GM21381 (cell line): ENCODE results near the gene QKI.
"Not testable (repeated sequence)": the region's sequence is repeated elsewhere in the genome, so short reads cannot be mapped to it uniquely, and the experiment has no call there.

ENCODE experiments used
- ATAC-seq: cut with Tn5 transposase; IDR thresholded peaks from one replicate; pipeline ENCODE4 v1.9.1; 2021; ENCODE audit warnings: mild to moderate bottlenecking, moderate library complexity; ENCODE audit not compliant: unreplicated experiment

QKI gene

DNA sequence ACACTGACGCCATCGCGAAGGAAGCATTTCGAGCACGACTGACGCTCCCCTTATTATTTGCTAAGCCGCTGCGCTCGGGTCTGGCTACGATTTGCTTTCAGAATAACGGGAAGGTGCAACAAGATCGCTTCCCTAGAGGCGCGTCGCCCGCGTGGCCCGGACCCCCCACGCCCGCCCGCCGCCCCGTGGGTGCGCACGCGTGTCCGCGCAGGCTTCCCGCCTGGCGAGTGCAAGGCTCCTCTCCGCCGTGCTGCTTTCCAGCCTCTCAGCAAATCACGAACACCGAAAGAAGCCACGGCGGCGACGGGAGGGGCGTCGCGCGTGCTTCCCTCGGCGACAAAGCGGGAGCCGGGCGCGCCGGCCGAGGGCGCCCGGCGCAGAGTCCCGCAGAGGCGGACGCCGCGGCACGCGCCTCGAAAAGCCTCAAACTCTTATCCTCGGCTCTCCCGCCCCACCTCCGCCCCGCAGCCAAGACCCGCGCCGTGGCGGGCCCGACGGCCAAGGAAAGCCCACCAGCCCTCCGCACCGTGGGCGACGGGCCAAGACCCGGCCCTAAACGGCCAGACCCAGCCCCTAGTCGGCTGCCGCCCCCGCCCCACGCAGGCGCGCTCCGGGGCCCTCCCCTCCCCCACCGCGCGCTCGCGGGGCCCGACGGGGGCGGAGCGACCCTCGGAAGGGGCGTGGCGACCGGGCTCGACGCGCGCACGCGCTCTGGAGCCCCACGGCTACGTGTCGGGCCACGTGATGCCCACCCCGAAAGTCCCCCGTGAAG lies 987 bp upstream of the QKI start:
- ATAC-seq = peak; percentile 43

DNA sequence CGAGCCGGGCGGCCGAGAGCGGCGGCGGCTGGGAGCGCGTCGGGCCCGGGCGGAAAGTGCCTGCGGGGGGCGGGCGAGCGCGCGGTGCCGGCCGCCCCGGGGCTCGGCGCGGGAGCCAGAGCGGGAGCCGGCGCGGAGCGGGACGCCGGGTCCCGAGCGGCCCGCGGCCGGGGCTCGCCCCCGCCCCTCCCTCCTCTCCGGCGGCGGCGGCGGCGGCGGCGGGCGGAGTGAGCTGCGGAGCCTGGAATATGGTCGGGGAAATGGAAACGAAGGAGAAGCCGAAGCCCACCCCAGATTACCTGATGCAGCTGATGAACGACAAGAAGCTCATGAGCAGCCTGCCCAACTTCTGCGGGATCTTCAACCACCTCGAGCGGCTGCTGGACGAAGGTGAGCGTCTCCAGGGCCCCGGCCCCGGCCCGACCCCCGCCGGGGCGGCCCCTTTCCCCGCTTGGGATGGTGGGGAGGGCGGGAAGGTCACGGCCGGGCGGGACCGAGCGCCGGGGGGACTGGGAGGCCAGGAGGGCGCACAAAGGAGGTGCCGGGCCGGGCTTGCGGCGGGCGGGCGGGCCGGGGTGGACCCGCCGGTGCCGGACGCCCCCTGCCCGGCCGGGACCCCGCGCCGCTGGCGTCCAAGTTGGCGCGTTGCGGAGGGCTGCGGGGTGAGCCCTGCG lies 565 bp downstream of the QKI start:
- ATAC-seq = no peak

DNA sequence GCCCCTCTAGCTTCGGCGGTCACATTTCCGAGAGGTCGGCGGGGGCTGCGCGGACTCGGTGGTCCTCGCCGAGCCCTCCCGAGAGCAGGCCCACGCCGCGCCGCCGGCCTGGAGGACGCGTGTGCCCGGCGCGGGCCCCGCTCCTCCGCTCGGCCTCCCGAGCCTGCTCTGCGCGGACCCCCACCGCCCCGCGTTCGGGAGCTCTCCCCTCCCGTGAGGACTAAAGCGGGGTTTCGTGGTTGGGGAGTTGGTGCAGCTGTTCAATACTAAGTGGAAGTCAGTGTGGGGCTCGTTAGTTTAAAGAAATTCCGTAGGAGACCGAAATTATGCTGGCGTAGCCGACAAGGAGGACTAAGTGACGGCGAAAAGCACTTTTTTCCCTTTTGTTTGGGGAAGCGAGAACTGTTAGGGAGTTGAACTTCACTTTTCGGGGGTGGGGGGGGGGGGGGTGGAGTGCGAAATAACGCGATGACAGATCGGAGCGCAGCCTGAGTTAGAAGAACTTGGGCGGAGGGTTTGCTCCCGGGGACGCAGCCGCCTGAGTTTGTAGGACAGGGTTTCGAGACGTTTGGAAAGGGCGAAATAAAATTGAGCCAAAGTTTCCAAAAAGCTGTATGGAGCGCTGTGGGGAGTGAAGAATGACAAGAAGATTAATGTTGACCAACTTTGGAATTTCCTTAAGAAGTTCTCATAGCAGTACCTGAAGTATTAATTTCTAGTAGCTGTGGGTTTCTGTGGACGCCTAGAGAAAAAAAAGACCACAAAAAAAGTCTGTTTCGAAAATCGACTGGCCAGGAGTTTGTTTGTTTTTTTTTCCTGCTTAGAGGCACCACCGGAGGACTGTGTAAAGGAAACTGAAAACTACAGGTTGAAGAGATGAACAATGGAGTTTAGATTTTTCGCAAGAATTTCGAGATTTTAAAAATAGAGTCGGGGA lies 1.4 kb downstream of the QKI start:
- ATAC-seq = no peak

DNA sequence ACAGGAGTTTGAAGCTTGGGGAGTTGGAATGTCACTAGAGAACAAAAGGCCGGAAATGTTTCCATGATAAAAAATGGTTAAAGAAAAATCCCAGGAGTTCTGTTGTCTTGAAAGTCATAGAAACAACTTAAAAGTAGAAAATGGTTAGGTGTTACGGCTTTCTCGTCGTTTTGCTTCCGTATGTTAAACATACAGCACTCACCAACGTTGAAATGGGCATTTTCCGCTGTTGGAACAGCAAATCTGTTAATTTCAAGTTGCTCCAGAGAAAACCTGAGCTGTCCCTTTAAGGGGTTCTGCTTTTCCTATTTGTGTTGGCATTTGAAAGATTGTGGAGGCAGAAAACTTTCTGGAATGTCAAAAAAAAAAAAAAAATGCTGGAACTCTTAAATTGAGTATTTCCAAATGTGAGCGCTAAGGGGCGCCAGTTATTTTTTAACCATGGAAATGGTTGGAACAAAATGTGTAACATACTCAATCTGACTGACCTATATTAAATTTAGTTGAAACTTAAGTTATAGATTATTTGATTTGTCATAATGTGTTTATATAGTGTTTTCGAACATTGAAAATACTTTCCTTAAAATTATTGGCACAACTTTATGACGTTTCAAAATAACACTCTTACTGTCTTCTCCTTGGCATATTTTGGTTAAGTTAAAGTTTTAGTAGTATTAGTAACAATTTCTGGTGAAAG lies 2.2 kb downstream of the QKI start:
- no peak for ATAC-seq

DNA sequence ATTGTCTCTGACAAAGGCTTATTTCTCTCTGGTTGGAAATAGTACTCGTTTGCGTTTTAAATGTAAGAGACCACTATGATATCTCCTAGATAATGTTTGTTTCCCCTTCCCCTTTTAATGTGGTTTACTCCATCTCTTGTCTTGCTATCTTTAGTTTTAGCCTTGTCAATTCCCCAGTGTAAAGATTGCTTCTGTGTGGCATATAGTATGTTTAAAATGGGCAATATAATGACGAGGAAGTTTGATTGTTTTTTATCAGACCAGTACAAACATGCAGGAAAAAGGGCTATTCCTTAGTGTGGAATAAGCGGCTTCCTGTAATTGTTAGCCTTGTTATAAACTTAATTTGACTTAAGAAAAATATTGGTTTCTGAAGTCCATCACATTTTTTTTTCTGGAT lies 3.1 kb downstream of the QKI start:
- no peak for ATAC-seq

DNA sequence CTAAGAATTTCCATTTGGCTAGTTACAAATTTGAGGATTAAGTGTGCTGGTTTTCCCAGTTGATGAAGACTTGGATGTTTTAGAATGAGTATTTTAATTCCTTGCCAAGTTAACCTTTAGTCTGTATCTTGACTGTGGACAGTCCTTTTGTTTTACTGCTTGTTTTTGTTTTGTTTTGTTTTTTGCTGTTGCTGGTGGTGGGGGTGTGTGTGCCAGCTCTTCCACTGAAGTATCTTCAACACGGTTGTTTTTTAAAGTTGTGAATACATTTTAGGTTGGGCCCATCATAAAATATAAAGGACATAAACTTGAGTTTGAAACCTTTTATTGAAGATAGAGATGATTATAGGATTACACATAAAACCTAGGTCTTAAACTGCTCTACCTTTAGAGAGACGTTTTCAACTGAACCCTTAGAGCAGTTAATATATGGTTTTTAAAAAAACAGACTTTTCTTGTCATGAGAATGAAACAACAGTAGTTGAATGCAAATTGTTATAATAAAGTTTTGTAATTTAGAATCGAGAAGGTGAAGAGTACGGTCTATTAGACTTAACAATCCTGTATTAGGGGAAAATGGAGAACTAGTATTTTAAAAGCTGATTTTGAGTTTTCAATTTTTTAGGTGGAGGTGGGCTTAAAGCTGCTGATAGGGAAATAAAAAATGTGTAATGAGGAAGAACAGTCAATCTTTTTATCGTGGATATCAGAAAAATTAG lies 4.0 kb downstream of the QKI start:
- no peak for ATAC-seq

DNA sequence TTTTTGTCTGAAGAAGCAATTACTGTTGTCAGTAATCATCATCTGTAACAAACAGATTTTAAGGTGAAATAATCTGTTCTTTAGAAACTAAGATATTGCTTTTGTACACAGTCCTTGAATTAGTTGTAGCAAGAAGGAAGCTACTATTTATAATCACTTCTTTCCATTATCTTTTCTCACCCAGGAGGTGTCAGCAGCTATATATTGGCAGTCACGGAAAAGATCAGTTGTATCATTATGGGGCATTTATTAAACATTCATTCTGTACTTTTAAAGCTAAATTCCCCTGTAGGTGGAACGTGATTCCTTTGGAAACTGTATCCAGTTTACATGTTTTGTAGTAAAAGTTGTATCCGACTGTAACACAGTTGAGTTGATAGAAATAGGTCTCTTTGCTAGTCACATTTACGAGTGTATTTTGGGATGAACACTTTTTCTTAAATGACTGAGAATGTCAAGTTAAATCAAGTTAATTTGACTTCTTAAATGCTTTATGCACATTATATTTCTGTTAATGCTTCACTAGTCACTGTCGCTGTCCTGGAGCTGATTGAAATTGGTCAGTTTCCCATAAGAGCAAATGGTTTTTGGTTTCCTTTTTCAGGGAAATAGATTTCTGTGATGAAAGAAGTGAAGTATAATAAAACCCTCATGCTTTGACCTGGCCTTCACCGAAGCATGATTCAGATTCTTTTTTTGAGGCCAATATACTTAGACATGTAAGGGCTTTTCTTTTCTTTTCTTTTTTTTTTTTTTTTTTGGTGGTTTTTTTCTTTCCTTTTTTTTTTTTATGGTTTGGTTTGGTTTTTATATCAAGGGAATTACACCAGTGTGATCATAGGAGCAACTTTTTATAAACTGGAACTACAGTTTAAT lies 5.1 kb downstream of the QKI start:
- no peak for ATAC-seq

DNA sequence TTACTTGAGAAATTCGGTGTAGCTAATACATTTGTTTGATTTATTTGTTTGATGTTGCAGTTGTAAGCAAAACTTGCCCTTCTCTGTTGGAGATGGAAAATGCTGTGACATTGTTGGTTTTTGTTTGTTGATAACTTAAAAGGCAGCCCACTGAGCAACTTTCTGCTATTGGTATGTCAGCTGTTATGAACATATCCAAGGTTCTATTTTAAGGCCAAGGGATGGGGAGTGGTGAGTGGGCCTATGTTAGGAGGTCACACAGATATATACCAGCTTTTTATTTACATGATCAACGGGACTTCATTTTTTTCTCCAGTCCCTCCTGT lies 5.7 kb downstream of the QKI start:
- no peak for ATAC-seq

DNA sequence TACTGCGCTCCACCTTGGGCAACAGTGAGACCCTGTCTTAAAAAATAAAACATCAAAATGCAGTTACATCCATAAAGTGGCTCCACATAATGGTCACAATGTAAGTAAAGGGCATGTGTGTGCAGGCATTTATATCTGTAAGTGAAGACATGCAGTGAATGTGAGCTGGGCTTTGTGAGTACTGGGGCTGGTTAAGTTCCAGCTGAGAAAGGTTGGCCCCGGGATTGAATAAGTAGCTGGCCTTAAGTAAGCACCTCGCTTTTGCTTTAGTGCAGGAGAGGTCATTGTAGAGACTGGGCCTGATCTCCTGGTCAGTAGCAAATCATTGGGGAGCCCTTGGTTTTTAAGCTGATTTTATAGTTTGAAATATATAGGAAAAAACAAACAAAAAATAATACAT lies 8.0 kb downstream of the QKI start:
- ATAC-seq = no peak

DNA sequence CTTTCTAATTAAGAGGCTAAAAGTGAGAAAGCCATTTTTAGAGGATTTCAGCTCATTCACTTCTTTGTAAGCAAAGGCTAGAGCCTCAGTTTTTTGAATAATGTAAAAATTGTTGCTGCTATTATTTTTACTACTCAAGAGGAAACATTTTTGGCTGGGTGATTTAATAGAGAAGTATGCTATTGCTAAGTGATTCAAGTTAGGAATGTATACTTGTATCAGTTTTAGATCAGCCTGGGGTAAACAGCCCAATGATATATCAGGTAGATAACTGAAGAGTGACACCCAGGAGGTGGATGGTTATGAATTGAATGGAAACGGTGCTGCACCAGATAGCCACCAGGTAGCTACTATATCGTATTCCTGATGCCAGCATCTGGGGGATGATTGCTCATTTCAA lies 9.2 kb downstream of the QKI start:
- no peak for ATAC-seq

DNA sequence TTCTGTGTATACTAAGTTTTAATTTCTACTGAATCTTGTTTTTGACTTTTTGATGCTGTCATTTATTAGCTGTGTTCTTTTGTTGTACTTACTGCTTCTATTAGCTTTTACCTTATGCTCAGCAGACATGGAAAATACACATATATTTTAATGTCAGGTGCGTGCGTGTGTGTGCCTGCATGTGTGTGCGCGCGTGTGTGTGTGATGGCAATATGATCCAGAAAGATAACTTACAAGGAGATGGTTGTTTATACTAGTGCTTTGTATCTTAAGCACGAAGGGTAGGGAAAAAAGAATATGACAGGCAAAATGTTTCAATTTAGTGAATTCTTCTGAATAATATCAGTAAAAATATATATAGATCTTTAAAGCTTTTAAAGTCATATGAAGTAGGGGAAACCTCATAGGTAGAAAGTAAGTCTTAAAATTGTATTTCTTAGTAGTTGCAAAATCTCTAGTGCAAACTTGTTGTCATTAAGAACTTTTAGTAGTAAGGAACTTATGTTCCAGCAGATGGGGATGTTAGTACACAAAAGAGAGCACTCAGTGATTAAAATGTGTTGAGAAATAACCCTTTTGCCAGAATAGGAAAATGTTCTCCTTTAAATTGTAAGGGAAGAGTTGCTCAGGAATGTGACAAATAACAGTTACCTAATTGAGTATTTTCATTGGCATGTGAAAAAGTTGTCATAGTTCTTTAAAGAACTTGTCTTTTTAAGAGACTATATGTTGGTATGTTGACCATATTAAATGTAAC lies 13.2 kb downstream of the QKI start:
- ATAC-seq = no peak

DNA sequence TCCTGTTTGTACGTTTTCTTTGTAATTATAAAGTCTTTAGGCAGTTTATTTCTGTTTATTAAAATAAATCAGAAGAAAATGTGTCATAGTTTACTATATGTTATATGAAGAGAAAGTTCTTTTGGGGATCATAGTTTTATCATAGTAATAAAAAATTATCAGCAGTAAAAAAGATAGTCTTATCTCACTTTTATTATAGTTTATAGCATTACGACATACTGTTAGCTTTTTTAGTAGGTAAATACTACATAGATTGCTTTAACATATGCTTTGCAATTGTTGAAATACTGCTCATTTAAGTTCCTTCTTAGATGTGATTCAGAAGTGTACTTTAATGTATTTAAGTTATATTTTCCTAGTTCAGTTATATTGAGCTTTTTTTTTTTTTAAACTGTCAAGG lies 13.9 kb downstream of the QKI start:
- no peak for ATAC-seq

DNA sequence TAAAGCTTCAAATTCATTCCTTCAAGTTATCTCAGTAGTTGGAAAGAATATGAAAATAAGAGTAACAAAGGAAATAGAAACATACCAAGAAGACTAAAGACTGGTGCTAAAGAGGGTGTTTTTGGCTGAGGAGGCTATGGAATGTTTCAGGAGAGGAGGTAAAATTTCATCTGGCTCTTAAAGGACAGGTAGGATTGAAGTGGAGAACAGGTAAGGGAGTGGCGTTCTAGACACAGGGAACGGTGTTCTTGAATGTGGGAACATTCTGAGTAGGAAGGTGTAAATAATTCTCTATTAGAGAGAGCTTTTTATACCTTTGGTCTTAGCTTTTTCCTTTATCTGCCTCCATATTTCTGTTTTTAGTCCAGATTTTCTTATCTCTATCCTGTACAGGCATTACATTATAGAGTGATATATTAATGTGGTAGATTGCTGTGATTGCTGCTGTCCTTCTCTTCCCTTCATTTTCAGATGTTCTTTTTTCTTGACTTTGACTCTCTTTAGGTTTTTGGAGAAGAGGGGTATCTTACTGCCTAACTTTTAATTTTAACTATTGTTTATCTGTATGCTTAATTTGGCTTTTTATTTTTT lies 15.4 kb downstream of the QKI start:
- ATAC-seq = no peak

DNA sequence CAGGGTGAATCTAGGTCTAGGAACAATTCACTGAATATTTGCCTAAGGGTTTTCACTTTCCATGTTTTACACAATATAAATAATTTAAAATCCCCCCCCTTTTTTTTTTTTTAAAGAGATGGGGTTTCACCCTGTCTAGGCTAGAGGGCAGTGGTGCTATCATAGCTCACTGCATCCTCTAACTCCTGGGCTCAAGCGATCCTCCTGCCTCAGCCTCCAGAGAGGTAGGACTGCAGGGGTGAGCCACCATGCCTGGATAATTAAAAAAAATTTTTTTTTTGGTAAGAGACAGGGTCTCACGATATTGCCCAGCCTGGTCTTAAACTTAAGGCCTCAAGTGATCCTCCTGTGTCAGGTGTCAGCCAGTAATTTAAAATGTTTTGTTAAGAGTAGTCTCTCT lies 17.8 kb downstream of the QKI start:
- no peak for ATAC-seq

DNA sequence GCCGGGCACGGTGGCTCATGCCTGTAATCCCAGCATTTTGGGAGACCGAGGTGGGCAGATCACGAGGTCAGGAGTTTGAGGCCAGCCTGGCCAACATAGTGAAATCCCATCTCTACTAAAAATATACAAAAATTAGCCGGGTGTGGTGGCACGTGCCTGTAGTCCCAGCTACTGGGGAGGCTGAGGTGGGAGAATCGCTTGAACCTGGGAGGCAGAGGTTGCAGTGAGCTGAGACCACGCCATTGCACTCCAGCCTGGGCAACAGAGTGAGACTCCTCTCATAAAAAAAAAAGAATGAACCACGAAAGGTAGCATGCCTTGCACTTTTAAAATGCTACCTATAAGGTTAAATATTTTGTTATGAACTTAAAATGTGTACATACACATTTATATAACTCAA lies 19.0 kb downstream of the QKI start:
- not testable (repeated sequence) for ATAC-seq

DNA sequence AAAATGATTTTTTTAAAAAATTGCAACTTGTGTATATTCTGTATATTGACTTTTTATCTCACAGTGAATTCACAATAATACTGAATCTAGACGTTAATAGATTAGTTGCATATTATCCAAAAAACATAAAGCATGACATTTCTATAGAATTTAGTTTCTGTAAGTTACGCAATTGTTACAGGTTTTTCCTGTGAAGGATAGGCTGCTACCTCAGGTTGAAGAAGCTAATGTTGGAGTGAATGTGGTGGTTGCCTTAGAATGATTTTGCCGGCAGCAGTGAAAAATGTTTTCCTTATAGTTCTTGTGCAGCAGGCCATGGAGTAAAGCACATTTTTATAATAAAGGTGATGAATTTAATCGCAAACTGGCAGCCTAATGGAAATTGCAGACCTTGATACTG lies 20.5 kb downstream of the QKI start:
- no peak for ATAC-seq

DNA sequence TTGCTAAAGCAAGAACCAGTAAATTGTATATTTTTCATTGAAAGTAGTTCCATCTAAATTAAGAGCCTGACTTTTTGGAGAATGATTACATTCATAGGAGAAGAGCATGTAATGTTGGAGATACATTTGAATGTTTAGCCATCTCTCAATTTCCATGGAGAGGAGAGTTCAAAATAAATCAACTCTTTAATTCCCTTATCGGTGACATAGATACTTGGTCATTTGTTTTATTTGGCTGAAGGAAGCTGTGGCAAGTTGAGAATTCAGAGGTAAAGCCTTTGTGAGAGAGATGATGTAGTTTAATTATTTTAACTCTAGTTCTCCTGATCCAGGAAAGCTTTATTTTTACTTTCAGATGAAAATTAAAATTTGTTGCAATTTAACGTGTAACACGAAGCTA lies 22.3 kb downstream of the QKI start:
- ATAC-seq = no peak

DNA sequence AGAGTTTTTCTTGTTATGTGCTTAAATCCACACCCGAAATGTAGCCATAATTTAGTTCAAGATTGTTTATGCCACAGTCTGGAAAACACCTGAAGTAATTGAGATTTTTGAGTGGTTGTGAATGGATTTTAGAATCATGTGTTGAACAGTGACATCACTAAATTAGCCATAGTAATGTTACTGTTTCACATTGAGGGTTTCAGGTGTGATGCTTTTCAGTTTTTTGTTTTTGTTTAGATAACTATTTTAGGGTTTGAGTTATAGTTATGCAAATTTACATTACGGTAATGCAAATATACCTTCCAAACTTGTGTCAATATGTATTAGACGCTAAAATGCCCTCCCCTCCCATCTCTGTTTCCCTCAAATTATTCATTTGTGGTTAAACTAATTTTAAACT lies 22.9 kb downstream of the QKI start:
- ATAC-seq = no peak
